Neural cell (in vitro differentiated cells): ENCODE results near the gene CCDC15. TPM values are rescaled to one million over a fixed set of nuclear protein-coding genes. Genes with fewer than 3 reads are reported as not detected.

Experiments used
- H2AFZ ChIP-seq: fragments of 200-600, 300-800 bp; sonication (generic), shearing (Covaris generic); 2 replicates; pipeline ENCODE4 v1.6.0; 2014; ENCODE audit warnings: low read depth, mild to moderate bottlenecking, antibody characterized with exemption, low read length, moderate library complexity
- H3F3A ChIP-seq: fragments of 200-600 bp; shearing (Covaris generic); 2 replicates; pipeline ENCODE4 v1.6.1; 2016; ENCODE audit warnings: mild to moderate bottlenecking, moderate library complexity, mixed read lengths, antibody characterized with exemption, low read length; ENCODE audit not compliant: insufficient read depth, poor library complexity, severe bottlenecking
- H3K27ac ChIP-seq: fragments of 200-600, 300-800 bp; sonication (generic), shearing (Covaris generic); 2 replicates; pipeline ENCODE4 v1.5.1; 2014; ENCODE audit warnings: mild to moderate bottlenecking, low read length, moderate library complexity
- H3K27me3 ChIP-seq: fragments of 300-800, 200-600 bp; sonication (generic), shearing (Covaris generic); 2 replicates; pipeline ENCODE4 v1.6.0; 2014; ENCODE audit warnings: mild to moderate bottlenecking, low read depth, low read length, moderate library complexity; ENCODE audit not compliant: insufficient read depth
- H3K36me3 ChIP-seq: fragments of 300-800, 200-600 bp; sonication (generic), shearing (Covaris generic); 2 replicates; pipeline ENCODE4 v1.5.1; 2014; ENCODE audit warnings: mild to moderate bottlenecking, antibody characterized with exemption, low read length, moderate library complexity; ENCODE audit not compliant: insufficient read depth
- H3K4me2 ChIP-seq: fragments of 300-800, 200-600 bp; sonication (generic), shearing (Covaris generic); 2 replicates; pipeline ENCODE4 v1.6.0; 2014; ENCODE audit warnings: mild to moderate bottlenecking, low read length
- H3K4me3 ChIP-seq: fragments of 300-800, 200-600 bp; sonication (generic), shearing (Covaris generic); 2 replicates; pipeline ENCODE4 v1.5.1; 2014; ENCODE audit warnings: mild to moderate bottlenecking, low read length, moderate library complexity
- H3K79me2 ChIP-seq: fragments of 200-600 bp; shearing (Covaris generic); replicated peaks from 2 replicates; pipeline ENCODE4 v1.6.0; 2014; ENCODE audit warnings: mild to moderate bottlenecking, low read length, moderate library complexity; ENCODE audit not compliant: insufficient read depth
- H3K9ac ChIP-seq: fragments of 300-800, 200-600 bp; sonication (generic), shearing (Covaris generic); 2 replicates; pipeline ENCODE4 v1.6.1; 2016; ENCODE audit warnings: mild to moderate bottlenecking, low read length, mixed read lengths
- H3K9me2 ChIP-seq: fragments of 200-600 bp; shearing (Covaris generic); 2 replicates; pipeline ENCODE4 v1.6.1; 2016; ENCODE audit warnings: mild to moderate bottlenecking, low read length, mixed read lengths; ENCODE audit not compliant: insufficient read depth
- H3K9me3 ChIP-seq: fragments of 200-600, 300-800 bp; sonication (generic), shearing (Covaris generic); 2 replicates; pipeline ENCODE4 v1.6.1; 2016; ENCODE audit warnings: mild to moderate bottlenecking, mixed run types, low read length, moderate library complexity, mixed read lengths
- H4K20me1 ChIP-seq: fragments of 200-600 bp; shearing (Covaris generic); 2 replicates; pipeline ENCODE4 v1.6.1; 2016; ENCODE audit warnings: mild to moderate bottlenecking, mixed run types; ENCODE audit not compliant: insufficient read depth
- EP300 ChIP-seq: fragments of 450-650 bp; conservative IDR thresholded peaks from 2 replicates; pipeline ENCODE4 v1.6.1; 2014; ENCODE audit warnings: antibody characterized with exemption, mild to moderate bottlenecking, moderate library complexity; ENCODE audit not compliant: poor library complexity, severe bottlenecking
- EZH2 ChIP-seq: fragments of 200-600, 300-800 bp; shearing (Covaris generic), sonication (generic); IDR thresholded peaks from 2 replicates; pipeline ENCODE4 v1.6.1; 2014; ENCODE audit warnings: antibody characterized with exemption, low read length, borderline replicate concordance, mild to moderate bottlenecking; ENCODE audit not compliant: insufficient read depth, poor library complexity, severe bottlenecking
- MXI1 ChIP-seq: fragments of 450-650 bp; conservative IDR thresholded peaks from 2 replicates; pipeline ENCODE4 v1.6.1; 2014; ENCODE audit warnings: antibody characterized with exemption, mild to moderate bottlenecking; ENCODE audit not compliant: poor library complexity, severe bottlenecking
- POLR2AphosphoS5 ChIP-seq: IDR thresholded peaks from 2 replicates; pipeline ENCODE4 v1.6.1; 2012
- RAD21 ChIP-seq: fragments of 450-650 bp; conservative IDR thresholded peaks from 2 replicates; pipeline ENCODE4 v1.6.1; 2014; ENCODE audit warnings: antibody characterized with exemption, mild to moderate bottlenecking, moderate library complexity
- SMC3 ChIP-seq: fragments of 450-650 bp; conservative IDR thresholded peaks from 2 replicates; pipeline ENCODE4 v1.6.1; 2014; ENCODE audit warnings: antibody characterized with exemption, mild to moderate bottlenecking, moderate library complexity; ENCODE audit not compliant: poor library complexity
- TAF1 ChIP-seq: IDR thresholded peaks from 2 replicates; pipeline ENCODE4 v1.6.1; 2012; ENCODE audit warnings: low read depth
- polyA plus RNA-seq: library from polyadenylated mRNA; depleted of rRNA; stranded (reverse); fragments of >200 nt; gene quantifications from 2 replicates; pipeline ENCODE4 v1.2.3, GENCODE V29; 2014
- TF ChIP-seq, protein P1 (sequence below): fragments of 450-650 bp; IDR thresholded peaks from 2 replicates; pipeline ENCODE4 v1.5.1; 2014; ENCODE audit warnings: antibody characterized with exemption, mild to moderate bottlenecking, moderate library complexity; ENCODE audit not compliant: poor library complexity, severe bottlenecking
- TF ChIP-seq, protein P2 (sequence below): IDR thresholded peaks from 2 replicates; pipeline ENCODE4 v1.6.1; 2012; ENCODE audit warnings: borderline replicate concordance

Gene CCDC15
- polyA plus RNA-seq, 1 donor from 2014 or later = 2.5 TPM

DNA sequence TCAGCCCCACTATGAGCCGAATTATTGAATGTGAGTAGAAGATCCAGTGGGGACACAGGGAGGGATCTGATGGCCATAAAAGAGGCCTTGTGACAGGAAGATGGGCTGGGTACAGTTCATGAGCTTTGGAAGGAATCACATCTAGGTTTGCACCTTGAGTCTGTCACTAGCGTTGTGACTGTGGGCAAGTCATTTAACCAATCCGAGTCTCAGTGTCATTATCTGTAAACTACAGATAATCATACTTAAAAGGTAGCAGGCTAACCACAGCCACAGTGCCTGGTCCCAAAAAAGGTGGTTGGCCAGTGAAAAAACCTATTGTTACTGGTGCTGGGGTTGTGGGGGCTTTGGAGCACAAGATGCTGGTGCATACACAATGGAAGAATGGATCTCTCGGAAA is 31.2 kb upstream of the CCDC15 start:
- Histone ChIP-seq H3K27me3 (peaks cover 18% of the 10 kb centered on the region), H3K4me2 (no peak overlapping the region), H2AFZ (no peak overlapping the region), H3K9me3 (no peaks in the 10 kb centered on the region), H3K4me3 (no peak overlapping the region), H3K36me3 (no peaks in the 10 kb centered on the region), H3K9me2 (no peaks in the 10 kb centered on the region), H3K27ac (no peak overlapping the region), H3K9ac (no peak overlapping the region), H3F3A (no peaks in the 10 kb centered on the region), H3K79me2 (no peaks in the 10 kb centered on the region), H4K20me1 (no peaks in the 10 kb centered on the region)
- TF ChIP-seq EZH2 (no peak), SMC3 (no peak), MXI1 (no peak), POLR2AphosphoS5 (no peak), RAD21 (no peak), TAF1 (no peak), EP300 (no peak)
- TF ChIP-seq, protein P1, sequence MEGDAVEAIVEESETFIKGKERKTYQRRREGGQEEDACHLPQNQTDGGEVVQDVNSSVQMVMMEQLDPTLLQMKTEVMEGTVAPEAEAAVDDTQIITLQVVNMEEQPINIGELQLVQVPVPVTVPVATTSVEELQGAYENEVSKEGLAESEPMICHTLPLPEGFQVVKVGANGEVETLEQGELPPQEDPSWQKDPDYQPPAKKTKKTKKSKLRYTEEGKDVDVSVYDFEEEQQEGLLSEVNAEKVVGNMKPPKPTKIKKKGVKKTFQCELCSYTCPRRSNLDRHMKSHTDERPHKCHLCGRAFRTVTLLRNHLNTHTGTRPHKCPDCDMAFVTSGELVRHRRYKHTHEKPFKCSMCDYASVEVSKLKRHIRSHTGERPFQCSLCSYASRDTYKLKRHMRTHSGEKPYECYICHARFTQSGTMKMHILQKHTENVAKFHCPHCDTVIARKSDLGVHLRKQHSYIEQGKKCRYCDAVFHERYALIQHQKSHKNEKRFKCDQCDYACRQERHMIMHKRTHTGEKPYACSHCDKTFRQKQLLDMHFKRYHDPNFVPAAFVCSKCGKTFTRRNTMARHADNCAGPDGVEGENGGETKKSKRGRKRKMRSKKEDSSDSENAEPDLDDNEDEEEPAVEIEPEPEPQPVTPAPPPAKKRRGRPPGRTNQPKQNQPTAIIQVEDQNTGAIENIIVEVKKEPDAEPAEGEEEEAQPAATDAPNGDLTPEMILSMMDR = no peak
- TF ChIP-seq, protein P2, sequence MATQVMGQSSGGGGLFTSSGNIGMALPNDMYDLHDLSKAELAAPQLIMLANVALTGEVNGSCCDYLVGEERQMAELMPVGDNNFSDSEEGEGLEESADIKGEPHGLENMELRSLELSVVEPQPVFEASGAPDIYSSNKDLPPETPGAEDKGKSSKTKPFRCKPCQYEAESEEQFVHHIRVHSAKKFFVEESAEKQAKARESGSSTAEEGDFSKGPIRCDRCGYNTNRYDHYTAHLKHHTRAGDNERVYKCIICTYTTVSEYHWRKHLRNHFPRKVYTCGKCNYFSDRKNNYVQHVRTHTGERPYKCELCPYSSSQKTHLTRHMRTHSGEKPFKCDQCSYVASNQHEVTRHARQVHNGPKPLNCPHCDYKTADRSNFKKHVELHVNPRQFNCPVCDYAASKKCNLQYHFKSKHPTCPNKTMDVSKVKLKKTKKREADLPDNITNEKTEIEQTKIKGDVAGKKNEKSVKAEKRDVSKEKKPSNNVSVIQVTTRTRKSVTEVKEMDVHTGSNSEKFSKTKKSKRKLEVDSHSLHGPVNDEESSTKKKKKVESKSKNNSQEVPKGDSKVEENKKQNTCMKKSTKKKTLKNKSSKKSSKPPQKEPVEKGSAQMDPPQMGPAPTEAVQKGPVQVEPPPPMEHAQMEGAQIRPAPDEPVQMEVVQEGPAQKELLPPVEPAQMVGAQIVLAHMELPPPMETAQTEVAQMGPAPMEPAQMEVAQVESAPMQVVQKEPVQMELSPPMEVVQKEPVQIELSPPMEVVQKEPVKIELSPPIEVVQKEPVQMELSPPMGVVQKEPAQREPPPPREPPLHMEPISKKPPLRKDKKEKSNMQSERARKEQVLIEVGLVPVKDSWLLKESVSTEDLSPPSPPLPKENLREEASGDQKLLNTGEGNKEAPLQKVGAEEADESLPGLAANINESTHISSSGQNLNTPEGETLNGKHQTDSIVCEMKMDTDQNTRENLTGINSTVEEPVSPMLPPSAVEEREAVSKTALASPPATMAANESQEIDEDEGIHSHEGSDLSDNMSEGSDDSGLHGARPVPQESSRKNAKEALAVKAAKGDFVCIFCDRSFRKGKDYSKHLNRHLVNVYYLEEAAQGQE = no peak

DNA sequence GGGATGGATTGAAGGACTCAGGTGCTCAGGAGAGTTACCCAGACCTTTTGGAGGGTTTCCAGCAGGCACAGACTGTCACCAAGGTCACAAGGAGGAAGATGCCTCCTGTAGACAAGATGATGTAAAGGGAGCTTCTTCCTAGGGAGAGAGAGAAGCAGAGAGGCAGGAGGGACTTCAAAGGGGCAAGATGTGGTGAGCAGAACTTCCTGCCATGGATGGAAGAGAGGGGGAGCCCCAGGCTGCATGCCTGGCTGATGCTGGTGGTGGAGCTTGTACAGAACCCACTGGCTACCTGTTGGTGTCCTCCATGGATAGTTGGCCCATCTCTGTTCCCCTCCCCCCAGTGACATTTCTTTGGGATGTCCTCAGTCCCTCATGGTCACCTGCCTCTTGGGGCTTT is 30.7 kb upstream of the CCDC15 start:
- Histone ChIP-seq H3K36me3 (no peaks in the 10 kb centered on the region), H2AFZ (no peak overlapping the region), H3K9me2 (no peaks in the 10 kb centered on the region), H3K9ac (no peak overlapping the region), H3F3A (no peaks in the 10 kb centered on the region), H3K27ac (no peak overlapping the region), H3K9me3 (no peaks in the 10 kb centered on the region), H3K4me2 (no peak overlapping the region), H3K27me3 (peaks cover 18% of the 10 kb centered on the region), H3K4me3 (no peak overlapping the region), H3K79me2 (no peaks in the 10 kb centered on the region), H4K20me1 (no peaks in the 10 kb centered on the region)
- TF ChIP-seq MXI1 (no peak), EZH2 (no peak), EP300 (no peak), SMC3 (no peak), RAD21 (no peak), TAF1 (no peak), POLR2AphosphoS5 (no peak)
- TF ChIP-seq, protein P1 = no peak
- TF ChIP-seq, protein P2 = no peak
